ENCODE measurements around the gene RNU1-4.
"Not testable (repeated sequence)": the region's sequence is repeated elsewhere in the genome, so short reads cannot be mapped to it uniquely, and the experiment has no call there.

RNU1-4 gene

DNA sequence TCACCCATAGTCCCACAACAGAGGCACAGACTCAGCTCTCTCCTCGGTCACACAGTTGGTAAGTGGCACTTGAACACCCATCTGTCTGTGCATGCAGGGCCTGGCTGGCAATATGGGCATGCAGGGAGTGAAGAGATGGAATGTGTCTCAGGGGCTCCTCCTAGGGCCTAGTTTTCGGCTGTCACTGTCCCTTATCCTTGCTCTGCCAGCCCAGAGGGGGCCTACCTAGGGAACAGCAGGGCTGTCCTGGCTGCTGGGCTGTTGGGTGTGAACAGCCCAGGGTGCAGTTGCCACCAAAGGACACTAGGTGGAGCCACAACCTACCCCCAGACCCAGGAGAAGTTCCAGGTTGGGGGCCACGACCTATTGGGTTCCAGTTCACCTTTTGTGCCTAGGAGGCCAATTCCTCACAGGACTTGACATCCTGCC lies 30.6 kb upstream of the RNU1-4 start:
- DNase-seq = not testable (repeated sequence)

DNA sequence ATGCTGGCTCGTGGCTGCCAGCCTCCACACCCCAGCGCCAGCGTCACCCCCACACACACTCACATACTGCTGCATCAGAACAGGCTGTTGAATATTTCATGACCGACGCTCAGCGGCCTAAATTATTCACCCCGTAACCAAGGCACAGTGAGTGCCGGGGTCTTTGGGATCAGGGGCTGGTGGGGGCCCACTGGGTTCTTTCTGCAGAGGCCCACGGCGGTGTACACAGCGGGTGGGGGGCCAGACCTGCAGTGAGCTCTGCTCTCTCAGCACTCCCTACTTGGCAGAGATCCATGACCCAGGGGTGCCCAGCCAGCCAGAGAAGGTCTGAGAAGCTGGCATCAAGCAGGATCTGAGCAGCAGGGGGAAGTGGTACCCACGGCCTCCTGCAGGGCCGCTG lies 29.7 kb upstream of the RNU1-4 start:
- DNase-seq = peak in 1 of 2 experiments; percentile 51

DNA sequence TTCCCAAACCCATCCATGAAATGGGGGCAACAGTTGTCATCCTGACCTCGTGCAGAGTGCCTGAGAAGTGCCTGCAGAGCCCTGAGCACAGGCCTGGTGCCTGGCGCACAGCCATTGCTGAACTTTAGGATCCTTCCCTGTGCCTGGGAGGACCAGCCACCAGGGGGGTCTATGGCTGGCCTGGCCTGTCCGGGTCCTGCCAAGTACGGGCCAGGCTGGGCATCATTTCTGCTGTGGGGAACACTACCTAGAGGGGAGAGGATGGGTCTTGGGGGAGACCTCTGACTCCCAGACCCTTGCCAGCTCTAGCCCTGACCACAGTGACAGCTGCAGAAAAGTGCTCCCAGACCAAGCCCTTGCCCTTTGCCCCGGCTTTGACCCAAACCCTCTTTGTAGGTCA lies 28.2 kb upstream of the RNU1-4 start:
- not testable (repeated sequence) for DNase-seq

GRCh38 chr1:16712582-16712981 lies 27.7 kb upstream of the RNU1-4 start:
- not testable (repeated sequence) for DNase-seq

DNA sequence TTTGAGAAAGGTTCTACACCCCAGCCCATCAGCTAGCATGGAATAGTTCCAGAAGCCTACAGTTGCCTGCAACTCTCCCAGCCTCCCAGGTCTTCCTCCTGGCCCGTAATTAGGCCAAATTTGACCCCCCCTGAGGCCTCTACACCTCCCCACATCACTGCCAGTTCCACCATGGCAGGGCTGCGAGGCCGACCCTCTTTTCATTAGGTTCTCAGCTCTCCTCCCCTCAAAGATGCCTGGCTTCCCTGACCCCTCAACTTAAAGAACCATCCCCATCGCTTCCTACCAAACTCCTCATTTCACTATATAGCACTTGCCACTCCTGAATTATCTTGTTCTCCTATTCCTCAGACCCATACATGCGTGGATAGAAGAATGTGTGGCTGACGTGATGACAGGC lies 27.3 kb upstream of the RNU1-4 start:
- DNase-seq = not testable (repeated sequence)

- DNase-seq = not testable (repeated sequence)
These were observed 26.8 kb upstream of the RNU1-4 start for GRCh38 chr1:16713480-16713879.

GRCh38 chr1:16716691-16717335 lies 23.5 kb upstream of the RNU1-4 start:
- DNase-seq = no peak

- DNase-seq = no peak
These were observed 22.8 kb upstream of the RNU1-4 start for GRCh38 chr1:16717336-16718098.

DNA sequence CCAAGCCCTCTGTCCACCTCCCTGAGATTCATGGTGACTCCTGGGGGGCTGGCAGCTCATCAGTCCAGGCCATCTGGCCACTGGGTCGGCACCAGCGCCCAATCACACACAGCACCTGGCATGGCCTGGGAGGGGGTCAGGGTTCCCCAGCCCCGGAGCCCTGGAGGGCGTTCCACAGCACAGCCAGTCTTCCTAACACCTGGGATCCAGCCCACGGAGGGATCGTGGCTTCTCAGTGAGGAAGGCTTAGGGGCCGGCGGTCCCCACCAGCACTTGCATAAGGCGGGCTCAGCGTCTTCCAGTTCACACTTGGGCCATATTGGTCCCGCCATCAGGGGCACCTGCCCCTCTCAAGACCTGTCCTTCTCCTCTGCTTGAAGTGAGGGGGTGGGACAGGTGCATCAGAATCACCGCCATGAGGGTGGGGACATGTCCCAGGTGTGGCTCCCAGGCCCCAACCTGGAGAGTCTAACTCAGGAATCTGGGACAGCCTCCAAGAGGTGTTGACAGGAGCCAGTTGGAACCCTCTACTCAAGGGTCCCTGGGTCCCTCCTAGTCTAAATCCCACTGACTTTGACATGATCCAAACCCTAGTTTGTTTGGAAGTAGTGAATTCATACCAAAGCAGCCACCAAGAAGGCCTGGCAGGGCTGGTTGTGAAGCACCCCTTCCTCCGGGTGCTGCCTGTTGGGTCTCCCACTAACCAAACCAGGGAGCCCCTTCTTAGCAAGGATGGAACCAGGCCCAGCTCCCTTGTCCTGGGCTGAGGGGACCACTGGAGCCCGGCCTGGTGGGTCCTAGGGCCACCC lies 22.0 kb upstream of the RNU1-4 start:
- DNase-seq = not testable (repeated sequence)

DNA sequence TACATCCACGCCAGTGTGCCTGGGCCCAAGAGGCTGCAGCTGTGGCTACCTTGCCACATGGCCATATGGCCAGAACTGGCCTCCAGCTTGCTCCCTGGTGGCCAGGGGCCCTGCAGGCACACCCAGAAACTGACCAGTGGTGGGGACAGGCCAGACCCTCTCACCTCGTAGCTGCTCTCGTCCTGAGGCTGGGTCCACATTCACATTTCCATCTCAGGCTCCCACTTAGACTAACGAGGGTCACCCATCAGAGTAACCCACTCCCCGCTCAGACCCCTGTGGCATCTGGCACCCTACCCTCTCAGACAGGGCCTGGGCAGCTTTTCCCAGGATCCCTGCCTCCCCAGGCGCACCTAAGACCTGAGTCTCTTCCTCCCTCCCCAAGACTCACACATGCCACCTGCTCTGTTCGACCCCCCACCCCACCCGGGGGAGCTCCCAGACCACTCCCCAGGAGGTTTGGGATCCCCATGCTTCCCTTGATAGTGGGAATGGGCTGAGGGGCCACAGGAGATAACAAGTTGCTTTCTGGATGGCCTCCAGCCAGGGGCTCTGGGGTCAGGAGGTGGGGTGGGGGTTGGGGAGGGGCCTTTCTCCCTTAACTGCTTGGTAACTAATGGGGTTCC lies 21.3 kb upstream of the RNU1-4 start:
- DNase-seq = no peak

GRCh38 chr1:16719571-16720350 lies 20.6 kb upstream of the RNU1-4 start:
- no peak for DNase-seq

GRCh38 chr1:16720351-16721223 lies 19.7 kb upstream of the RNU1-4 start:
- DNase-seq = no peak

DNA sequence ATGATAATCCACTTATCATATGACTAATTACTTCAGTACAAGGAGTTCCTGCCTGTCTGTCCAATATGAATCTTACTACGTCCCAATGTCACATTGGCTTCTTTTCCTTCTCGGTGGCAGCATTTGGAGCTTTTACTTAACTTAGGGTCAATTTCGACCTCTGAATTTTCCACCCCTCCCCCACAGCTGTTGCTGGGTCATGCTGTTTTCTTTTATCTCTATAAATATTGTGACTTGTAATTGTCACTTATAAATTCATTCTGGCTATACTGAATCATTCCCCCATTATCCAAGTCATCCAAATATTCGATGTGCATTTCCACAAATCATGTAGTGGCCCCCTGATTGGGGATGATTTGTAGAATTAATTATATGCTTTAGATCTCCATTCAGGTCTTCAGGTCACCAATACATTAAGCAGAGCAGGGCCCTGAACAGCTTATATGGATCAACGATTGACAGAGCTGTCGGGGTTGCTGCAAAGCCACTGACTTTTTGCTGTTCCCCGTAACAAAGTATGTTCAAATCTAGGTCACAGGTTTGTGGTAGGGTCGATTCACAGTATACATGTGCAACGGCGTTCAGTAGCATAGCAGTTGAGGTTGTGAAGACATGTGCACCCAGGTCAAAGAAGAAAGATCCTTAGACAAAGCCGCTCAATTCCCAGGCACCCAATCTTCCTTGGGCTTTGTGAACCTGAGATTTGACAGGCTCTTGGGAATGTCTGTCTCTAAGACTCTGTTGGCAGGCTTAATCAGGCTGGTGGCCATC lies 18.3 kb upstream of the RNU1-4 start:
- DNase-seq = no peak

- no peak for DNase-seq
These were observed 15.4 kb upstream of the RNU1-4 start for GRCh38 chr1:16724718-16725438.

DNA sequence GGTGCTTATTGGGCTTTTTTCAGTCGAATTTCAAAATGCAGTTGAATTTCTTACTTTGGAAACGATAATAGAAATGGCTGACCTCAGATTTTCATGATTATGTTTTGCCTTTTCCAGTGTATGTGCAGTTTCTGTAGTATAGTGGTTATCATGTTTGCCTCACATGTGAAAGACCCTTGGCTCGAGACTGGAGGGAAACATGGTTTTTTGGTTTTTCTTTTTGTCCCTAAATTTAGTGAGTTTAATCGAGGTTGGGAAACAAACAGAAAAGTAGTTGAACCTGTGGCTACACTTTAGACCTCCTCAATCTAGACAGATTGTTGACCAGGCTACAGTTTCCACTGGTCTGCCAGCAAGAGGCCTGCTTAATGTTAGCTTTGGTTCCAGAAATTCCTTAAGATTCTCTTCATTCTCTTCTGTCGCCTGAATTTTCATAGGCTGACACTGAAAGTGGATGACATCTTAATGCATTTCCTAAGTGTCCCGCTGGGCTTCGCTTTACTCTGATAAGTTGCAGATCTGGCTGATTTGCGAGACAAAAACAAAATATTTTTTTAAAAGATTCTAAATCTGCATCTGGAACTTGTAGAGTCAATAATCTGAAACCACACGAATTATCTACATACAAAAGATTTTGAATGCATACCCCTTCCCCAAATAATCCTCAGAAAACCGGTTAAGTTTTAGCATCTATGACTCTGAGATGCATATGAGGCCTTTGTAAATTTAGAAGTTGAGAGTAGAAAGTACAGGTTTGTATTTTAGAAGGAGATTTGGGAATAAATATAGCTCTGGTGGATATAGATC lies 14.7 kb upstream of the RNU1-4 start:
- not testable (repeated sequence) for DNase-seq

DNA sequence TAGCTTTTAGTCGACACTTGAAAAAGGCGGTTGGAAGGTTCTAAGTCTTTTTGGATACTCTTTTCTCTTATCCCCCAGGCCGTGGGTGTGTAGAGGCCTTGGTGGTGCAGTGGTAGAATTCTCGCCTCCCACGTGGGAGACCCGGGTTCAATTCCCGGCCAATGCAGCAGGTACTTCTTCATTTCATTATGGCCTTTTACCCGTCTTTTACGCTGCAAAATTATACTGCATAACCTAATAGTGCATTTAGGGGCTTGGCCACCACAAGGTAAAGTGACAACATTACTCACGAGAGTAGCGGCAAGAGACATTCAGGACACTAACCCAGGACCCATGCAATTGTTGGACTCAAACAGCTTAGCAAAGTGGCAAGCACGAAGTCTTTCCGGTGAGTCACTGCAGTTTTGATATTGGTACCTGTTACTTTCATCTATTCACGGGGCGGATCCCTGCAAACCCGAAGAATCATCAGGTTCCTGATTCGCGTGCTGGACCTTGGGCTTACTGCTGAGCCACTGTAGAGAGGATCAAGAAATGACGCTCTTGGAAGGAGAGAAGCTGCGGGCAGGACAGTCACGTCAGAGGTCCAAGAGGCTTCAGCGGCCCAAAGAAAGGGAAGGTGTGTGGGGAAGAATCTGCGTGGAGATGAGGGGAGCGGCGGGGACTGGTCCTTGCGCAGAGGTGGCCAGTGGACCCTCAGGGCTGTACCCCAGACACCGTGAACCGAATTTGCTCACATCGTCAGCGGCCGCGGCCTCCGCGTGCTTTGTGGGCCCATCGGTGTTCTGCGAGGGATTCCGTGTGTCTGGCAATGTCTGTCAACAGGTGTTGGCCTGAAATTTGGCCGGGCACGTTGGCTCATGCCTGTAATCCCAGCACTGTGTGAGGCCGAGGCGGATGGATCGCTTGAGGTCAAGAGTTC lies 12.9 kb upstream of the RNU1-4 start:
- DNase-seq = no peak

DNA sequence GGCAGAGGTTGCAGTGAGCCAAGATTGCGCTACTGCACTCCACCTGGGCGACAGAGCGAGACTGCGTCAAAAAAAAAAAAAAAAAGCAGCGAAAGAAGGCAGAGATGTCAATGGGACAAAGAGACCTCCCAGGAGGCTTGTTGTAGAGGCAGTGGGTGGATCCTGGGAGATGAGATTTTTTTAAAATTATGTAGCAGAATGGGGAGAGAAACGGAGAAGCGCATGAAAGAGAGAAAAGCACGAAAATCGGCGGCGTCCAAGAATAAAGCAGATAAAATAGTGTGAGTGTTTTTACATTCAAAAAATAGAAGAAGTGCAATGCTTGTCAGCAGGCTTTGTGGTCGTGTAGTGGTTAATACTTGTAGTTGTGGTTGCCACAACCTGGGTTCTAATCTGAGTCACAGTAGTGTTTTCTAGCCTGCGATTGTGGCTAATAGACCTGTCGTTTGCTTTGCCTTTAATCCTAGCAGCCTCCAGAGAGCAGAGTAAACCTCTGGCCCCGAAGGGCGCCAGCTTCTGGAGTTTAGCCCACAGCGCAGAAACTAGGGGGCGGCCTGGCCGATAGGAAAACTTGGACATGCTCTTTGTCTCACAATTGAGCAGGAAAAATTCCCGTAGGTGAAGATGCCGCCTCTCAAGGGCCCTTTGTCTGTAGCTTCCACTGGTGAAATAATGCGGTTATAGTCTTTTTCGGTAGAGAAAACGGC lies 11.9 kb upstream of the RNU1-4 start:
- not testable (repeated sequence) for DNase-seq

Measured in NCI-H2081 (cell line).